Stimulated activated naive CD8-positive, alpha-beta T cell treated with anti-CD3 and anti-CD28 coated beads, Interleukin-15, Interleukin-2, amounts not matched to agents 100 U/mL and 50 U/mL, for 24 hours (primary cell): ENCODE measurements around the gene CDCP1.
A peak's percentile ranks its signal among the peaks of the same experiment; 100 is the strongest.
"Not testable (repeated sequence)": the region's sequence is repeated elsewhere in the genome, so short reads cannot be mapped to it uniquely, and the experiment has no call there.

Source experiments
- ATAC-seq: fragments of 150-1000 bp; cut with Tn5 transposase; one replicate; pipeline ENCODE4 v1.10.0; 2021
- DNase-seq: peaks from one replicate; pipeline ENCODE4 v3.0.0; 2021

CDCP1 gene

DNA sequence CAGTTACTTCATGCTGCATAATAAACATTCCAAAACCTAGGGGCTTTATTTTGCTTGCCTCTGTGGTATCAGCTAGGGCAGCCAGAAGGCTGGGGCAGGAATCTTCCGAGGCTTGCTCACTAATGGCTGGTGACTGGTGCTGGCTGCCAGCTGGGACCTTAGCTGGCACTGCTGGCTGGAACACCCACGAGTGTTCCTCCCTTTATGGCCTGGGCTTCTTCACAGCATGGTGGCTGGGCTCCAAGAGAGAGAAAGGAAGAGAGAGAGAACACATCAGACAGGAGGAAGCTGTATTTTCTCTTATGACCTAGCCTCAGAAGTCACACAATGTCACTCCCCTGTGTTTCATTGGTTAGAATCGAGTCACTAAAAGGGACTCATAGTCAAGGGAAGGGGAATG is 23.9 kb upstream of the CDCP1 start:
- ATAC-seq (no peak), DNase-seq (no peak)

DNA sequence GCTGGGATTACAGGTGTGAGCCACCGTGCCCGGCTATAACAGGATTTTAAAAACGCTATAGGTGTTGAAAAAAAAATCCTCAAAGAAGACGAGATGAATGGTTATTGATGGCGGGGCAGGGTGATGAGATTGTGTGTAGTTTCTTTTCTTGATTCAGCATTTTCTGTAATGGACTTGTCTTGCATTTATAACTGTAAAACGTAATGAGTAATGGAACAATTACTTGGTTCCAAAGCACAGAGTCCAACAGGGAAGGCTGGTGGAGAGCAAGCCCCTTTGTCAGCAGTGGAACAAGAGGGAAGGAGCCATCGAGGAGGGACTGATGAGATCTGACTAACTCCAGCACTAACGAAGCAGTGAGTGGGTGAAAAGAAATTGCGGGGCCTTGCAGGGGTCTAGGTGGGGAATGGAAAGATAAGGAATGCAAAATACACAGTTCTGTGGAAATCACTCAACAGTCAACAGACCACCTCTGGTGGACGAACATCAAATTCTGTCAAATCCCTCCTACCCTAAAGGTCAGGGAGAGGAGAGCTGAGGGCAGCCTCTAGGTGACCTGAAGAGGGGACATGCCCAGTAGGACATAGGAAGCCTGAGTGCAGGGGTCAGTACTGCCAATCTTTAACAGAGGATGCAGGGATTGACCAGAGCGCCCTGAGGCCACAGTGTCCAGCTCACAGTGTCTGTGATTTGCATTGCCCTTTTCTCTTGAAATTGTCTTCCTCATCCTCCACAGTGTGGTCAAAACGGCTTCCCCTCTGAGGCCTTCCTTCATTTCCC is 23.1 kb upstream of the CDCP1 start:
- no peak for ATAC-seq
- DNase-seq = no peak

DNA sequence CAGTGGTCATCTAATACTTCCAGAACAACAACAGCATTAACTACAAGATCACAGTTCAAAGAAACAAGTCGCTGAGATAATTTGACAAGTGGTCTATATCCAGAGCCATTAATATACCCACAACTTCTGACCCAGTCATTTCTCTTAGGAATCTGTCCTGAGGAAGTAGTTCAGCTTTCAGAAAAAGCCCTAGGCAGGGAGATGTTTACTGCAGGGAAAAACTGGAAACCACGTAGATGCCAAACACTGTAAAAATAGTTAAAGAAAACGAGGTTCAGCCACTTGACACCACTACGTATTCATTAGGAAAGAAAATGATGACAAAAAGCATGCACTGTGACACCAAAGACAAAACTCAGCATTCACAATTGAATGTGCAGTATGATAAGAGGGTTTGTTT is 22.3 kb upstream of the CDCP1 start:
- DNase-seq (no peak), ATAC-seq (no peak)

DNA sequence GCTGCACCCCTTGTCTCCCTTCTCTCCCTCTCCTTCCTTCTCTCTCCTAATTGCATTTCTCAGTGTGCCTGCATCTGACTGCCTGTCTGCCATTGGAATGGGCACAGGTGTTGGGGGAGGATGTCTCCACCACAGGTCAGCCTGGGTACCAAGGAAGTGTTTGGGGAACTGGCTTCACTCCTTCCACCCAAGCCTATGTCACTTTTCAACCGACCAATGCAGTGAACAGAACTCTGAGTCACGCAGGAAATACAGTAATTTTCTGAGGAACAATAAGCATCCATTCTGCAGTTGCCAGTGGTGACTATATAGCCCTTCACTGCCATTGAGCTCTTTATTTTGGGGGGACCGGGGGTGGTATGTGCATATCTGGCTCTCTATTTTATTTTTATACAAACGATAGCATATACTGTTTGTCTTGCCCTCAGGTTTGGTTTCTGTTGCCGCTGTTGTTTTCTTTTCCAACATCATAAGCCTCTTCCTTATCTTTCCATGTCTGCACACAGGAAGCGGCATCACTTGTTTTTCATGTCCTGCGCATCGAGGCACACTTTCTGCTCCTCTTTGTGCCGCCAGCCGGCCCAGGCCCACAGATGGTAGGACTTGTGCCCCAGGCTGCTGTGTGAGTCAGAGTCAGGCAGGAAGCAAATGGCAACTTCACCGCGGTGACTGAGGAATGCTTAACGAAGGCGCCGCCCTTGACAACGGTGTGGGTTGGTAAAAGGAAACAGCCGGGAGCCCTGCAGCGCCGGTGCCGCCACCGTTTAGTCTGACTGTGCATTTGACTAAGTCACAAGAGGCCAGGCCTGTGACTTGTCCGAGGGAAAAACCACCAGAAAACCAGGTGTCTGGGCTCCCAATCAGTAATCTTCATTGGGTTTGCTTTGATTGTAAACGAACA is 21.1 kb upstream of the CDCP1 start:
- ATAC-seq (peak; percentile 98), DNase-seq (peak; percentile 85)

DNA sequence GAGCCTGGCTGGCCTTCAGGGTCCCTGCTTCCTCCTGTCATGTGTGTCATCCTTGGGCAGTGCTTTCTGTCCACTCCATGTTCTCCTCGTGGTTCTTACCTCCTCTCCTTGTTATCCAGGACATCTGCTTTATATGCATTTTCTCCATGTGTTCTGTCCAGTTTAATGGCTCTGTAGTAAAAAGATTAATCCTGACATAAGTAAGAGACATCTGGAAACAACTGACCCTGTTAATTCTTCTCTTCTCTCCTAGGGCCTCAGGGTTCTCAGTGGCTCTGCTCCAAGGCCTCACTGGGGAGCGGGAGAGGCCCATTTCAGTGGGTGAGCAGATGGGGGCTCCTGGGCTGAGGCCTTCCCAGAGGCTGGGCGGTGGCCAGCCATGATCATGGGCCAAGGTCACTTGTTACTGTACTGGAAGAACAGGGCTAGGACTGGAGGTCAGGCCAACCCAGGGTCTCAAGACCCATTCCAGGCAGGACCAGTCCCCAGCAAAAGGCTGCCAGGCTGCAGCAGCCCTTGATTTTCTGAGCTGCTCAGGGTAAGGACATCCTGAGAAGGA is 20.2 kb upstream of the CDCP1 start:
- ATAC-seq (no peak), DNase-seq (no peak)

DNA sequence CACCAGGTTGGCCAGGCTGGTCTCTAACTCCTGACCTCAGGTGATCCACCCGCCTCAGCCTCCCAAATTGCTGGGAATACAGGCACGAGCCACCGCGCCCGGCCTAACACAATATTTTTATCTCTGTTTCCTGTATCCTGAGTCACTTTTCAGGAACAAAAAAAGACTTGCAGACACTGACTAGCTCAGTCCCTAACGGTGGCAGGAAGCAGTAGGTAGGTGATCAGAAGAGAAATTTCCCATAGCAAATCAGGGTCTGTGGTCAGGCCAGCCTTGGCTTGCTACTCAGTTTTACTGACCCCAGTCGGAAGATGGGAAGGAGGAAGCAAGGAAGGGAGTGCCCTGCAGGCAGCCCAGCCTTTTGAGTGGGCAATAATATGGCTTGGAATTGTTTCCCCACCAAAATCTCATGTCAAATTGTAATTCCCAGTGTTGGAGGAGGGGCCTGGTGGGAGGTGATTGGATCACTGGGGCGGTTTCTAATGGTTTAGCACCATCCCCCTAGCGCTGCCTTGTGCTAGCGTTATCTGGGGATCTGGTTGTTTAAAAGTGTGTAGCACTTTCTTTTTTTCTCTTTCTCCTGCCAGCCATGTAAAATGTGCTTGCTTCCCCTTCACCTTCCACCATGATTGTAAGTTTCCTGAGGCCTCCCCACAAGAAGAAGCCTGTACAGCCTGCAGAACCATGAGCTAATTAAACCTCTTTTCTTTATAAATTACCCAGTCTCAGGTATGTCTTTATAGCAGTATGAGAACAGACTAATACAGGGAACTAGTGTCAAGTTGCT is 19.5 kb upstream of the CDCP1 start:
- no peak for ATAC-seq
- DNase-seq = no peak

DNA sequence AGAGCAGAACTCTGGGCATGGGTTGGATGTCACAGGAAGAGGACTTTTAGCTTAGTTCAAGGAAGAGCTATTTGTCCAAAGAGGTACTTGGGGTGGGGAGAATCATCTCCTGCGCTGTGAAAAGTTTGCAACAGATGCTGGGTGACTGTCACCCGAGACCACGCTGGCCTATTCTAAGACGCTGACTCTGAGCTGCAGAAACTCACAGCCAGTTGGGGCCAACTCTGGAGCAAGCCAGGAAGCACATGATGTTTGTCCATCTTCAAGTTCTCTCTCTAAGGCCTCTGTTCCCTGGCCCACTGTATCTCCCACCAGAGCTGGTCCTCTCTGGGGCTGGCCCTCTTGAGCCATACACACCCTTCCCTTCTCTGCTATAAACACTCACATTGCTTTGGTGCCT is 17.9 kb upstream of the CDCP1 start:
- ATAC-seq (no peak), DNase-seq (no peak)

DNA sequence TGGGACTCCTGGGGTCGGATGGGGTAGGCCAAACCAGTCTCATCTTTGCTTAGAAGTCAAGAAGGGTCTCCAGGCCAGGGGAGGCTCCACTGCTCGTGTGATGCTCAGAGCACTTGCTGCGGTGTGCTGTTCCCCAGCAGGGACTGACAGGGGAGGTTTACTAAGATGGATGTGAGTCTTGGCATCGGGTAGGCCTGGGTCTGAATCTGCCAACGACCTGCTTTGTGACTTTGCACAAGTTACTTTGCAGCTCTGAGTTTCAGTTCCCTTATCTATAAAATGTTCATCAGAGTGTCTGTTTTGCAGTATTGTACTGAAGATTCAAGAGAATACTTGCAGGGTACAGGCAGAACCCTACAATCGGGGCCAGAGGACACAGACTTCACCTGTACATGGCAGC is 17.3 kb upstream of the CDCP1 start:
- no peak for ATAC-seq
- DNase-seq = no peak

DNA sequence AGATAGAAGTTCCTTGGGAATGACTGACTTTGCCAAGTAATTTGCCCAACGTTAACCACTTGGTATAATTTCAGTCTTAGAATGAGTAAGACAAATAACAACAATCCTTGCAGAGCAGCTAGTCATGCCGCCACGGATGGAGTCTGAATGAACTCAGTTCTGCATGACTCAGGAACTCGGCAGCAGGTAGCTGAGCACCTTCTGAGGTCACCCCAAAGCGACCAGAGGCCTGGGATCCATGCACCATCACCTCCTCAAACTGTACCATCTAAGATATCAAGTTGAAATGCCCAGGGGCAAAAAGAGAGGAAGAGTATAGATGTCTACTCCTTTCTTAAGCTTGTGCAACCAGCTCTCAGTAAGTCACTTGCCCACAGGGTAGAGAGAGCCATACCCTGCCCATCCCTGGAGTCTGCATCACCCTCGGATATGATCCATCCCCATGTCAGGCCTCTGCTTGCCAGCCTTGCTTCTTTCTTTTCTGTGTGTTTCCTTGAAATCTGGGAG is 8.5 kb upstream of the CDCP1 start:
- no peak for ATAC-seq
- no peak for DNase-seq

DNA sequence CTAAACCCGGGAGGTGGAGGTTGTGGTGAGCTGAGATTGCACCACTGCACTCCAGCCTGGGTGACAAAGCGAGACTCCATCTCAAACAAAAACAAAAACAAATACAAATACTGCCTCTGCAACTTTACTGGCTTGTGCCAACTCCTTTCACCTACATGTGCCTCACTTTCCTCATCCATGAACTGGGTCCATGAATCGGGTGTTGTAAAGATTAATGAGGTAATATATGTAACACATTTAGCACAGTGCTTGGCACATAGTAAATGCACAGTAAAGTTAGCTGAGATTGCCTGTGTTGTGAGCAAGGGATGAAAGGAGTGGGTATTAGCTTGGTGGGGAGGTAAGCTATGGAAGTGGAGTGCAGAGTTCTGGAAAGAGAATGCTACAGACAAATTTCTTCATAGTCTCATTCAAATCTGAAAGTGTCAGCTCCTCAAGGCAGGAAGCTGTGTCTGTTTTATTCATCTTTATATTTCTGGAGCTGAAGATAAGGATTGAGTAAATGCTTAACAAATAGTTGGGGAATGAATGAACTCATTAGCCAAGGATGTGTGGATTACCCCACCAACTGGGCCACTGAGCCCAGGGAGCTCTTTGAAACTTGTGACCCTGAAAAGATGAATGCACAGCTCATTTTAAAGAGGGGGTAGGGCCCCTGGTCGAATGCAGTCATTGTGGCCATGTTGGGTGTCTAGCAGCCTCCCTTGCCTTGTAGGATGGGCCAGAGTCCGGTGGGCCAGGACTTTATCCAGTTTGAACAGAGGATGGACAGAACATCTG is 7.7 kb upstream of the CDCP1 start:
- no peak for ATAC-seq
- no peak for DNase-seq

DNA sequence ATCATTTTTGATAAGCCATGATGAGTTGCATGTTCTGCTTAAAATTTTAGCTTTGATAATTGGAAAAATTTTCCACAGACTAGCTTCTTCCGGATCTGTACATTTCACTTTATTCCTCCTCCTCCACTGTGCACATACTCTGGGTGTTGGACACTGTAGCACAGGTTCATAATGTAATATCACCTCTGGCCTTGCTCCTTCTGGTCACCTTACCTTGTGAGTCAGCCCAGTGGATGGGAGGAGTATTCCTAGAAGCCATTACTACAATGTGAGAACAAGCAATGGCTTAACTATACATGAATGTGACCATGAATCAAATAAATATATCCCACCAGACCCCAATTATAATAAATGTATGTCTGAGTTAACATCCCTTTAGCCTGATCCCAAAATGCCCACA is 6.1 kb upstream of the CDCP1 start:
- ATAC-seq = no peak
- no peak for DNase-seq

DNA sequence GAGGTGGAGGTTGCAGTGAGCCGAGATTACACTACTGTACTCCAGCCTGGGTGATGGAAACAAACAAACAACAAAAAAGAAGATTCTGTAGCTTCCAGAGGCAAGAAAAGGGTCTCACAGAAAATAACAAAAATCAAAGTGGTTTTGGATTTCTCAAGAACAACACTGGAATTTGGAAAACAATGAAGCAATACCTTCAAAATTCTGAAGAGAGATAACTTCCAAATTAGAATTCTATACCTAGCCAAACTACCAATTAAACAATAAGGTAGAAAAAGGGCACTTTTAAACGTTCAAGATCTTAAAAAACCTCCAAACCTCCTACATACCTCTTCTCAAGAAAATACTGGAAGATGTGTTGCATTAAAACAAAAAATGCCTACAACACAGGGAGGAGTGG is 4.9 kb upstream of the CDCP1 start:
- DNase-seq (no peak), ATAC-seq (no peak)

DNA sequence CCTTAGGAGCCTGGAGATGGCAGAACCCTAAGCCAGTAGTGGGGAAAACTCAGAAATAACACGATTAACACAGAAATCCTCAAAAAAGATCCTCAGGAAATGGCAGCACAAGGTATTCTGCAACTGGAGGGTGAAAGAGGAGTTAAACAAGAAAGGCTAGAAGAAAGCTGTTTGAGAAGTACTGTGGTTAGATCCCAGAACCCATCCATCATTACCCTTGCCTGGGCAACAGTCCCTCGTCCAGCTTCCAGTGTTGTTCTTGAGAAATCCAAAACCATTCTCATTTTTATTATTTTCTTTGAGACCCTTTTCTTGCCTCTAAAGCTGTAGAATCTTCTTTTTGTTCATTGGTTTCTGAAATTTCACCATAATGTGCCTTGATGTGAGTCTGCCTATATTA is 2.7 kb upstream of the CDCP1 start:
- DNase-seq = no peak
- ATAC-seq = no peak

DNA sequence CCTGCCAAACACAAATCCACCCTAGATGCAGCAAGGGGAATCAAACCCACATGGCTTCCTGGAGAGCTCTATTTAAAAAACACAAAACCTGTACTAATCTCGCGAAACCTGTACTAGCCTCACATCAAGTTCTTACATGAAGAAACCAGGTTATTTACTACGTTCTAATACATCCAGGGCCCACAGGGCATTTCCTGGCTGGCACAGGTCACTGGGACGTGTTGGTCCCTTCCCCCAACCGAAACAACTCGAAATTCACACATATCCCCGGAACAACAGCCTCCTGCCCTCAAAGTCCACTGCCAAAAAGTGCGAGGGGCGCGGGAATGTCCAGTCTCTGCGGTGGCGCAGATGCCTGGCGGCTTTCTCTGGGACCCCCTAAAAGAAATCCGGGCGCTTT is 955 bp downstream of the CDCP1 start:
- DNase-seq = no peak
- ATAC-seq = no peak

DNA sequence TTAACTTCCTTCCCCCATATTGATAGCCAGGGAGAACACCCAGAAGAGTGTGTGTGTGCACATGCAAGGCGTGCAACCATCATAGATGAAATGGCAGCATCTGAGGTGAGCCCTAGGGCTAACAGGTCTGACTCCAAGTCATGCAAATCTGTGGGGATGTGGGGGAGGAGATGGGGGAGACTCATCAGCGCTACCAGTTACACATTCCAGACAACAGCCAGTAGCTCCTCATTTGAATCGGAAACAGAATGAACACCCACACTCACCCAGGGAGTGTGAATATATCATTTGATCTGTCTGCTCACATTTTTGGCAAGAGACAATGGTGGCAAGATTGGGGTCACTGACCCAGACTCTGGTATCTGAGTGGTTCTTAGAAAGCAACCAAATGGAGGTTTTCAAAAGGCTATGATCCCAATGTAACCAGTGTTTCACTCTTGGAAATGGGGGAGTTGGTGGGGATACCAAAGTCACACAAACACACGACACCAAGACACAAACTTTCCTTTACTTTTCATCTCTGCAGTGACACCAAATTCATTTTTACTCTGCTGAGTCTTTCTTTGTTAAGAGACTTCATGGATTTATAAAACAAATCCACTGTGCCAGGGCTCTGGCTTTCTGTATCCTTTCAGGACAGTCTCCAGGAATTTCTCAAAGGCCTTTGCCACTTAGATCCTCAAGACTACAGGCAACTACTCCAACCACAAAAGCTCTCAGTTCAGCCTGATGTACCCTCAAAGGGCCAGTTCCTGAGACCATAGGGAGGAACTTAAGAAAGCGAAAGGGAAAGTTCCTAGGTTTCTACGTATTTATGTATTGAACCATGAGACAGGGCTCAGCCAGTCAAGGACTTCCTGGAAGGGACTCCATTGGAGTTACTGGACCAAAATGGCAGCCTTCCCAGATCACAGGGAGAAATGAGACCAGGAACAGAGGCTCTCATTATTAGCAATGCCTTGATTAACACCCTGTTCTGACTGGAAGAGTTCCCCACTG is 2.2 kb downstream of the CDCP1 start:
- ATAC-seq (no peak), DNase-seq (no peak)

DNA sequence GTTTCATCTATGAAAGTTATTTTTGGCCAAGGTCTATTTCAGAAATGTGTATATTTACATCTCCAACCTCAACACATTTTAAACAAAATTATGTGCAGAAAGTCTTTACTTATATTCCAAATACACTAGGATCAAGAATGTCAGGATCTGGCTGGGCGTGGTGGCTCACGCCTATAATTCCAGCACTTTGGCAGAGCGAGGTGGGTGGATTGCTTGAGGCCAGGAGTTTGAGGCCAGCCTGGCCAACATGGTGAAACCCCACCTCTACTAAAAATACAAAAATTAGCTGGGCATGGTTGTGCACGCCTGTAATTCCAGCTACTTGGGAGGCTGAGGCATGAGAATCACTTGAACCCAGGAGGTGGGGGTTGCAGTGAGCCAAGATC is 5.4 kb downstream of the CDCP1 start:
- not testable (repeated sequence) for ATAC-seq, DNase-seq

DNA sequence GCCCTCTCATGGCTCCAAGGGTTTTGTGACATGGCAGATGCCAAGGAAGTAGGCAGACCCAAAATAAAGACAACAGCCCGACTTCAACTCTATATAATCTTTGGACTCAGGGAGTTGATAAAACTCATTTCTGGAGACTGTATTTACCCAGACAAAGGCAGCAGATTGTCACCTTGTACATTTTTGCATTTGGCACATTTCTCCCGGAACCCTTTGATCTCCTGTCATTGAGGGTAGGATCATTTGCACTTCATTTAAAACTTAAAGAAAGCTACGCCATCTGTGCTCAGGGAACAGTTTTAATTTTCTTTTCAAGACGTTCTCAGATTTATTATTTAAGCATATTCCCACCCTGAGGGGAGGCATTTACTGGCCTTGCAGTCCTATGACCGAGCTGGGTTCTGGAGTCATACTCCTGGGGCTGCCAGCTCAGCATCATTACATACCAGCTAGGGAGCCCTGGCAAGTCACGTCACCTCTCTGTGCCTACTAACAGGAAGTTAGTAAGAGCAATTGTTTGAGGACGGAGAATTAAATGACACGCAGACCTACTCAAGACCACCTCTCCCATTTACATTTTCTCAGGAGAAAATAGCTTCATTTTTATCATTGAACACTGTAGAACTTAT is 5.9 kb downstream of the CDCP1 start:
- no peak for DNase-seq
- no peak for ATAC-seq

DNA sequence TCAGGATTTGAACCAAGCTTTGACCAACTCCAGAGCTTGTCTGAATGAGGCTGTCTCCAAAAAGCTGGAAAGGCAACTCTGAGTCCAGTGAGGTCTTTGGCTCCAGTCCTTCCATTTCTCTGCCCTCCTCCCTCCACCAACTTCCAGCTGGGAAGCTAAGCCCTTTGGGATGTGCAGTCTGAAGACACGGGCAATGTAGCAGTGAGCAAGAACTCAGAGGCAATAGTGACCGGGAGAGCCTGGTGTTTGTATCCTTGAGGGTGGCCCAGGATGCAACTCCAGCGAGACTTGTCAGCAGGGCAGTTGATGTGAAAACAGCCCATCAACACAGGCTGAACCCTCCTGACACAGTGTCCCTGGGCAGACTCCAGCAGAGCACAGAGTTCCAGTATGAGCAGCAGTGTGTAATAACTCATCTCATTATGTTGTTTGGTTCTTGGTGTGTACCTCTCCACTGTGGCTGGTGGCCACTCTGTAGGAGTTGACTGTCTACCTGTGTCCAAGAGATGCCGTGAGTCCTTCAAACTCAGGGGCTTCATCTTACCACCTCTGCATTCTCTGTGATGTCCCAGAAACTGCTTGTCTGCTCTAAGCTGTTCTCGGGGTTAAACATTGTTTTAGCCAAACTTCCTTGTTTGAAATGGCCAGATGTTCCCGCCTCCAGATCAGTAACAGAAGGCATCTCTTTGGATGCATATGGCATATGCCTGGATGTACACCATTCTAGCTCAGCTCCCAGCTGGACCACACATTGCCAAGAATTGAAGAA is 6.6 kb downstream of the CDCP1 start:
- ATAC-seq (no peak), DNase-seq (no peak)

DNA sequence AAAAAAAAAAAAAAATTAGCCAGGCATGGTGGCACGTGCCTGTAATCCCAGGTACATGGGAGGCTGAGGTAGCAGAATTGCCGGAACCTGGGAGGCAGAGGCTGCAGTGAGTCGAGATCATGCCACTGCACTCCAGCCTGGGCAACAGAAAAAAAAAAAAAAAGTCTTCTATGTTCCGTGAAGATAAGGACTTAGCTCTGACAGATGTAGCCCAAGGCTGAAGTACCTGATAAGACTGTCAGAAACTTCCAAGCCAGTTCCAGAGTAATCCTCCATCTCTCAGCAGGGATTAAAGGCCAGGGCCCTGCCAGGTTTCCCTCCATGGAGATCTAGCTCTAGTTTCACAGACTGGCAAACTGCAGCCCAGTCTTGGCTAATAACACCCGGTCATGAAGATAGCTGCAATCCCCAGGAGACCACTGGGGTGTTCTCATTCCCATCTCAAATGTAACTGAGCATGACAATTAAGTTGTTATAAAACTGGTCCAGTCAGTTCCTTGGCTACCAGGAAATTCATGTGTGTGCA is 8.5 kb downstream of the CDCP1 start:
- ATAC-seq = no peak
- DNase-seq = no peak
